Sigmoid colon (tissue), 4 donors: ENCODE results near the gene EPN2.
A peak's percentile ranks its signal among the peaks of the same experiment; 100 is the strongest.

Source experiments
- POLR2AphosphoS5 ChIP-seq, 4 donors: sonication (generic); formaldehyde crosslinking; IDR thresholded peaks; one replicate each; pipeline ENCODE4 v1.6.1; 2017; ENCODE audit warnings: antibody characterized with exemption in 4 of 4
- TF ChIP-seq, protein P1 (sequence below), 4 experiments: fragments of 450-650 bp in 3 of 4; fragments of 200-600 bp in 1 of 4; IDR thresholded peaks; one replicate each; pipeline ENCODE4 v1.5.1; 2016 to 2019; ENCODE audit warnings: antibody characterized with exemption in 4 of 4, mild to moderate bottlenecking in 3 of 4, moderate library complexity in 2 of 4

DNA sequence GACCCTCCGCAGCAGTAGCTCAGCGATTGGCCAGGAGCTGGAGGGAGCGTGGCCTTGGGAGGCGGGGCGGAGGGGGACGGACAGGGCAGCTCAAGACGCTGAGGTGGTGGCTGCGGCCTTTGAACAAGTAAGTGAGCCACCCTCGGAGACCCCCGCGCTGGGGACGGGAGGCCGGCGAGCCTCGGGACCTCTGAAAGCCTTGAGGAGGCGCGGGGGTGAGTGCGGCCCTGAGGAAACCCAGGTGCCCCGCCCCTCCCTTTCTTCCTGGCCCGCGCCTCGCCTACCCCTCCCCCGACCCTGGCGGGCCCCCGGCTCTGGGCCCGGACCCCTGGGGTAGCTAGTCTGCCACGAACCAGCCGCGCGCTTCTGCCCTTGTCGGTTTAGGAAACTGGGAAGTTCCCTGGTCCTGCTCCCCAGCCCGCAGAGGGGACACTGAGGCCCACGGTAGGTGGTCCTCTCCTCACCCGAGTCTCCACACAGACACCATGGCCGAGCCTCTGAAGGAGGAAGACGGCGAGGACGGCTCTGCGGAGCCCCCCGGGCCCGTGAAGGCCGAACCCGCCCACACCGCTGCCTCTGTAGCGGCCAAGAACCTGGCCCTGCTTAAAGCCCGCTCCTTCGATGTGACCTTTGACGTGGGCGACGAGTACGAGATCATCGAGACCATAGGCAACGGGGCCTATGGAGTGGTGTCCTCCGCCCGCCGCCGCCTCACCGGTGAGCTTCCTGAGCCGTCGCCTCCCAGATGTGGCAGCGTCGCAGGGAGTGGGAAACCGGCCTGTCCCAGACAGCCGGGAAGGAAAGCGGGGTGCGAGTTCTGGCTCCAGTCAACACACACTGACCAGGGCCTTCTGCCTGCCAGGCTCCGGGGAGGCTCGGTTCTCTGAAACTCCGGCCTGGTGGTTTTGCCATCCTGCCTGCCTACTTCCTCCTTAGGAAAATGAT, 141.5 kb downstream of the EPN2 start, which contains the start of gene MAPK7:
- TF ChIP-seq, protein P1, sequence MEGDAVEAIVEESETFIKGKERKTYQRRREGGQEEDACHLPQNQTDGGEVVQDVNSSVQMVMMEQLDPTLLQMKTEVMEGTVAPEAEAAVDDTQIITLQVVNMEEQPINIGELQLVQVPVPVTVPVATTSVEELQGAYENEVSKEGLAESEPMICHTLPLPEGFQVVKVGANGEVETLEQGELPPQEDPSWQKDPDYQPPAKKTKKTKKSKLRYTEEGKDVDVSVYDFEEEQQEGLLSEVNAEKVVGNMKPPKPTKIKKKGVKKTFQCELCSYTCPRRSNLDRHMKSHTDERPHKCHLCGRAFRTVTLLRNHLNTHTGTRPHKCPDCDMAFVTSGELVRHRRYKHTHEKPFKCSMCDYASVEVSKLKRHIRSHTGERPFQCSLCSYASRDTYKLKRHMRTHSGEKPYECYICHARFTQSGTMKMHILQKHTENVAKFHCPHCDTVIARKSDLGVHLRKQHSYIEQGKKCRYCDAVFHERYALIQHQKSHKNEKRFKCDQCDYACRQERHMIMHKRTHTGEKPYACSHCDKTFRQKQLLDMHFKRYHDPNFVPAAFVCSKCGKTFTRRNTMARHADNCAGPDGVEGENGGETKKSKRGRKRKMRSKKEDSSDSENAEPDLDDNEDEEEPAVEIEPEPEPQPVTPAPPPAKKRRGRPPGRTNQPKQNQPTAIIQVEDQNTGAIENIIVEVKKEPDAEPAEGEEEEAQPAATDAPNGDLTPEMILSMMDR (IDR thresholded peaks at IDR 0.05) = no peak
- TF ChIP-seq POLR2AphosphoS5 (IDR thresholded peaks at IDR 0.05) = peak; percentile 81 to 94 (median 82)
